Measurements from ENCODE around the gene RAG2. TPM values are rescaled to one million over a fixed set of nuclear protein-coding genes. Genes with fewer than 3 reads are reported as not detected.
A peak's percentile ranks its signal among the peaks of the same experiment; 100 is the strongest.
"Not testable (repeated sequence)": the region's sequence is repeated elsewhere in the genome, so short reads cannot be mapped to it uniquely, and the experiment has no call there.

The RAG2 gene
- polyA plus RNA-seq, 1 donor: 0.28 TPM

DNA sequence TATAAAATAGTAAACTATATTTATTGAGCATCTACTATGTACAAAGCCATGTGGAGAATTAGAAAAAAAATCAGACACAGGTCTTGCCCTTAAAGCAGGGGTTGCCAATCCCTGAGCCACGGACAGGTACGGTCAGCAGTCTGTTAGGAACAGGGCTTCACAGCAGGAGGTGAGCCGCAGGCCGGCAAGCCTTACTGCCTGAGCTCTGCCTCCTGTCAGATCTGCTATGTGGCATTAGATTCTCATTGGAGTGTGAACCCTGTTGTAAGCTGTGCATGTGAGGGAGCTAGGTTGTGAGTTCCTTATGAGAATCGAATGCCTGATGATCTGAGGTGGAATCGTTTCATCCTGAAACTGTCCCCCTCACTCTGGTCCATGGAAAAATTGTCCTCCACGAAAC lies 2.1 kb upstream of the RAG2 start:
- DNase-seq: no peak

DNA sequence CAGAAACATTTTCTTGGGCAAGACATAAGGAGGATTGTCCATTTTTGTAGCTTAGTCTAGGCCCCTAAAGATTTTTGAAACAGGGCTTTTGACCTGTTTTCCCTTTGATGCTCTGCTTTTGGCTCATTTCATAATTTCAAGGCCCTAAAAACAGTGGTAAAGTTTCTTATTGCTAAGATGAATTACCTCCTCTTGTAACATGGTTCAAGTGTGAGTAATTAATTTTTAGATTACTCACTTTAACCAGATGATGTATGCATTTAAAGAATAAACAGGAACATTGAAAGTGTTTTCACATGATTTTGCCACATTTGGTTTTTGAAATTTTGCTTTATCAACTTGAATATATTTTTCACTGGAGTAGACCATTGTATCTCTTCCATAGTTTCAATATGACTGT lies 1.2 kb downstream of the RAG2 start:
- DNase-seq: no peak

DNA sequence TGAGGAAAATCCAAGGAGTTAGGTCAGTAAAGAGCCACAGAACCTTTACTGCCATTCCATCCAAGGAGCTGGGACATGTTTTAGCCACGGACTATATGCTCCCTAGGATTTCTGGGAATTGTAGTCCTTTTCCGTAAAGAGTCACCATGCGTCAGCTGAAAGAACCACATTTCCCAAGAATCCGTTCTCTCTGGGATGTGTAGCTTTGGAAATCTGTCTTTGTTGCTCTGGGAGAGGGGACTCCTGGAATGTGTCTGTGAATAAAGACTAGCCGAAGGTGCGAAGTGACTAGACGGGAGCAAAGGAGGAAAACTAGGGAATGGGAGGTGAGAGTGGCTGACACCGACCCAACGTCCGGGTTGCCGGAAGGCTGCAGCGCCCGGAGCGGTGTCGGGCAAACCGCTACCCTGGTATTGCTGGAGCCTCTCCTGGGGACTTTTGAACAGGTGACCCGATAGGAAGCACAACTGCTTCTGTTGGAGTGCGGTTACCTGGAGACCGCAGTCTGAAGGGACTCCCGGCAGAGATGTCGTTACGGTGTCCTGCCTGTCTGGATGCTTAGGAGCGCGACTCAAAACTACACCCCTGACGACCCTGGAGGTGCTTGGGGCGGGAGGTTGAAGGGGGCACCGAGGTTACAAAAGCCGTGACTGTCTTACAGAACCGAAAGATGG lies 3.6 kb downstream of the RAG2 start, which contains the start of gene IFTAP:
Gene IFTAP, plus strand, starts transcription at position 187 of the 674 bp plus-strand sequence. CDS start 15,602 bp downstream, outside the sequence.
- DNase-seq: peak; percentile 90

DNA sequence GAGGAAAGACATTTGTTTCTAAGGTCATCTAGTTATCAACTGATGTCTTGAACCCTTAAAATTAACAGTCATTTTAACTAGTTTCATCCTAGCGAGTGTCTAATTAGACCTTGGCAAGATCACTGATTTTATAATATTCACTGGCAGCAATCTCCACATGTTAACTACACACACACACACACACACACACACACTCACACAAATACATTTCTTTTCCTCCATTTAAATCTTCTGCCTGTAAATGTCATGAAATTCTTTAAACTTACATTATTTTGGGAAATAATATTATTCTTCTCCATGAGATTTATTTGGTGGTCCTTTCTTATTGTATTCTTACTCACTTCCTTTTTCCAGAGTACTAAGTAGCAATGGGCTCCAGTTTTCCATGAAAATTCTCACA lies 6.6 kb downstream of the RAG2 start:
- no peak for DNase-seq

DNA sequence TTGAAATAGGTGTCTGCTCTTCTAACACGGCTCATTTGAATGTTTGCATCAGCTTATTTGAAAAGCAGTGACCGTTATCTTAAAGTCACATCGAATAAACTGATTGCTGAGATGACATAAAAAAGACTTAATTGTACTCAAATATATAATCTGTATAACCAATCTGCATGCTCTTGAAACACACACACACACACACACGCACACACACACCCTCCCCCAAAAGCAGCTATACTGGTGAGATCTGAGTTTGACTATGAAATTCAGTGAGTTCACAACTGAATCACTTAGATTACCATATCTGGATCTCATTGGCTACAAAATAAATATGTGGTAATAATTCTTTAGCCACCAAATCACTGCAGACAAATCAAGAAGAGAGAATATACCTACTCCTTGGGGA lies 7.5 kb downstream of the RAG2 start:
- DNase-seq: no peak

DNA sequence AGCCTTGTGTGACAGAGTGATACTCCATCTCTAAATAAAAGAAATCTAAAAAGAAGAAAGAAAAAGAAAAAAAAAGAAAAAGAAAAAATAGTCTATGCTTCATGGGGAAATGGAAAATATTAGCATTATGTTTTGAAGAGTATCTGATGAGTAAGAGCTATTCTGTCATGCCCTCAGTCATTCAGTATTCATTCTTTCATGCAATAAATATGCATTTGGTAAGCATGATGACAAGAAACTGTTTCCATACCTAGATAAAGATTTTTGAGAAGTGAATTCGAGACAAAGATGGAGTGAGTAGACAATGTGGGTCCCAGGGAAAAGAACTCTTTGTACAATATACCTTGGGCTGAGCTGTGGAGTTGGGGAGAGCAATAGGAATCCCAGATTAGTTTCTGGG lies 9.9 kb downstream of the RAG2 start:
- DNase-seq: no peak

DNA sequence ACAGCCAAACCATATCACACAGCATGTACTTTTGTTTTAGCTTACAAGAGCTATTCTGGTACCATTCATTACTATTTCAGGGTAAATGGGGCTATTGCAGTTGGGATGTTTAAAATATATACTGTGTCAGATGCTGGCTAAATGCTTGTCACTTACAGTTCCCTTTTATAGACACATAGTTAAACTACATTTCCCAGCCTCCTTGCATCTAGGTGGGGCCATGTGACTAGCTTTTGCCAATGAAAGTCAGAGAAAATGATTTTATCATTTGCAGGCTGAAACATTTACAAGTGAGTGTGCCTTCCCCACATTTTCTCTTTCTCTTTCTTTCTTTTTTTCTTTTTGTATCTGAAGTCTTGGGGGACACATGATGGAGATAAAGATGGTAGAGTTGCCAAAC lies 11.5 kb downstream of the RAG2 start:
- DNase-seq: no peak

DNA sequence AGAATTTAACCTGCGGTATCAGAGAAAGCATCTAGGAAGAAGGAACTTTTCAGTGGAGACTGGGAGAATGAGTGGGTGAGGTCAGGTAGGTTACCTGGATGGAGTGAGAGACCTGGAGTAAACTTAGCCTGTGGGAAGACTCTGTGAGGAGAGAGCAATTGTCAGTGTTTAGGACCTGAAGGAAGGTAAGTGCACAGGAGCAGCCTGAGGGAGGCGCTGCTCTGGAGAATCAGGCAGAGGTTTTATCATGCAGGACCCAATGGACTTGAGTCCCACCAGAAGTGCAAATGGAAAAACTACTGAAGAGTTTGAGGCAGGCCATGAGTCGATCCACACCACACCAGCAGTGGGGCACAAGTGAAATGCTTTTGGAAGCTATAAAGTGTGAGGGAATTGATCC lies 14.4 kb downstream of the RAG2 start:
- no peak for DNase-seq

DNA sequence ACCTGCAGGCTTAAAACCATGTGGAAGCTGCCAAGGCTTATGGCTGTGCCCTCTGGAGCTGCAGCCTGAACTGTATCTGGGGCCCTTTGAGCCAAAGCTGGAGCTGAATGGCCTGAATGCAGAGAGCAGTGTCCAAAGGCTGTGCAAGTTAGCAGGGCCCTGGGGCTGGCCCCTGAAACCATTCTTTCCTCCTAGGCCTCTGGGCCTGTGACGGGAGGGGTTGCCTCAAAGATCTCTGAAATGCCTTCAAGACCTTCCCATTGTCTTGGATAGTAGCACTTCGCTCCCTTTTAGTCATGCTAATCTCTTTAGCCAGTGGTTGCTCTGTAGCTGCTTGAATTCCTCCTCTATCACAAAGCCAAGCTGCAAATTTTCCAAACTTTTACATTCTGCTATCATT lies 16.5 kb downstream of the RAG2 start:
- no peak for DNase-seq

DNA sequence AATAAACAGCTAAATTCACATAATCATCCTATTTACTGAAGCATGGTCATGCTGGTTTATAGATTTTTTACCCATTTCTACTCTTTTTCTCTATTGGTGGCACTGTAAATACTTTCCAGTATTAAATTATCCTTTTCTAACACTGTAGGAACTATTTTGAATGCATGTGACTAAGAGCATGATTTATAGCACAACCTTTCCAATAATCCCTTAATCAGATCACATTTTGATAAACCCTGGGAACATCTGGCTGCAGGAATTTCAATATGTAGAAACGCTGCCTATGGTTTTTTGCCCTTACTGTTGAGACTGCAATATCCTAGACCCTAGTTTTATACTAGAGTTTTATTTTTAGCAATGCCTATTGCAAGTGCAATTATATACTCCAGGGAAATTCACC lies 19.6 kb downstream of the RAG2 start:
- DNase-seq: no peak

DNA sequence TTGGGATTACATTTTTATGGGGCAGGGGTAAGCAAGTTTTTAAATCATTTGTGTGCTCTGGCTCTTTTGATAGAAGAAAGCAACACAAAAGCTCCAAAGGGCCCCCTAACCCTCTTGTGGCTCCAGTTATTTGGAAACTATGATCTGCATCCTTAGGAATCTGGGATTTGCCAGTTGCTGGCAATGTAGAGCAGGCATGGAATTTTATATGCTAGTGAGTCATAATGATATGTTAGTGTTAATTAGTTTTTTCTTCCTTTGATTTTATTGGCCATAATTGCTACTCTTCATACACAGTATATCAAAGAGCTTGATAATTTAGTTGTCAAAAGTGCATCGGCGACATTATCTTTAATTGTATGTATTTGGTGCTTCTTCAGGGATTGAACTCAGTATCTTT lies 20.2 kb downstream of the RAG2 start:
- no peak for DNase-seq

DNA sequence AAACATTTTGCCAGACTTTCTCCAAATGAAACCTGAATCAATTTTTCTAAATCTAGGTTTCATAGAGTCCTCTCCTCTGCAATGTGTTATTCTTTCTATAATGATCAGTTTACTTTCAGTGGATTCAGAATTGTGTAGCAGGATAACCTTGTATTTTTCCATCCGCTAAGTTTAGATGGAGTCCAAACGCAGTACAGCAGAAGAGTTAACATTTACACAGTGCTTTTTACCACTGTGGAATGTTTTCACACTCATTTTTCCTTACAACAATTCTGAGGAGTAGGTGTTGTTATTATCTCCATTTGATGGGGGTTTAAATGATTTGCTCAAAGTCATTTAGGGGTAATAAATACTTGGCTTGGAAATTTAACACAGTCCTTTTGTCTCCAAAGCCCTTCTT lies 20.7 kb downstream of the RAG2 start:
- DNase-seq: no peak

DNA sequence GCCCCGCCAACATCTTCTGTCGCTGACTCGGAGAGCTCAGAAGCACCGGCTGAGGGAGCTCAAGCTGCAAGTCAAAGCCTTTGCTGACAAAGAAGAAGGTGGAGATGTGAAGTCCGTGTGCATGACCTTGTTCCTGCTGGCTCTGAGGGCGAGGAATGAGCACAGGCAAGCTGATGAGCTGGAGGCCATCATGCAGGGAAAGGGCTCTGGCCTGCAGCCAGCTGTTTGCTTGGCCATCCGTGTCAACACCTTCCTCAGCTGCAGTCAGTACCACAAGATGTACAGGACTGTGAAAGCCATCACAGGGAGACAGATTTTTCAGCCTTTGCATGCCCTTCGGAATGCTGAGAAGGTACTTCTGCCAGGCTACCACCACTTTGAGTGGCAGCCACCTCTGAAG lies 23.6 kb downstream of the RAG2 start:
- DNase-seq: no peak

DNA sequence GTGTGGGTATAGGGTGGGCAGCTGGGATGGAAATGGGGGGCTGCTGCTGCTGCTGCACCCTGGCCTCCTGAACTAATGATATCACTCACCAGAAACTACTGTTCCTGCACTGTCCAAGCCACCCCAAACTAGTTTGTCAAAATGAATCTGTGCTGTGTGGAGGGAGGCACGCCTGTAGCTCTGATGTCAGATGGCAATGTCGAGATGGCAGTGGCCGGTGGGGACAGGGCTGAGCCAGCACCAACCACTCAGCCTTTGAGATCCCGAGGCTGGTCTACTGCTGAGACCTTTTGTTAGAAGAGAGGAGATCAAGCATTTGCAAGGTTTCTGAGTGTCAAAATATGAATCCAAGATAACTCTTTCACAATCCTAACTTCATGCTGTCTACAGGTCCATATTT lies 28.9 kb downstream of the RAG2 start:
- DNase-seq: no peak

DNA sequence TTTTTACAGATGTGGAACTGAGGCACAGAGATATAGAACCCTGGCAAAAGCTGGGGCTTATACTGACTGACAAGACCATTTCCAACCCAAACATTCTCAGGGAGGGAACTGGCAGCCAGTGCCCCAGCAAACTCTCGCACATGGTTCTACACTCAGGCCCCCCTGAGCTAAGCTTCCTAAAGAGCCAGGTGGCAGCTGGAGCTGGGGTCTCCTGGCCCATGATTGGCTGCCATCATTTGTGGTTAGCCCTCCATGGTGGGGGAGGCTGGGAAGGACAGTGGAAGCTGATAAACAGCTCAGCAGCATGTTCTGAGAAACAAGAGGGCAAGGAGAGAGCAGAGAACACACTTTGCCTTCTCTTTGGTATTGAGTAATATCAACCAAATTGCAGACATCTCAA lies 30.3 kb downstream of the RAG2 start, which contains the start of gene RAG1:
Gene RAG1, plus strand, starts transcription at position 314 of the 400 bp plus-strand sequence. CDS start 5,298 bp downstream, outside the sequence.
- DNase-seq: no peak

DNA sequence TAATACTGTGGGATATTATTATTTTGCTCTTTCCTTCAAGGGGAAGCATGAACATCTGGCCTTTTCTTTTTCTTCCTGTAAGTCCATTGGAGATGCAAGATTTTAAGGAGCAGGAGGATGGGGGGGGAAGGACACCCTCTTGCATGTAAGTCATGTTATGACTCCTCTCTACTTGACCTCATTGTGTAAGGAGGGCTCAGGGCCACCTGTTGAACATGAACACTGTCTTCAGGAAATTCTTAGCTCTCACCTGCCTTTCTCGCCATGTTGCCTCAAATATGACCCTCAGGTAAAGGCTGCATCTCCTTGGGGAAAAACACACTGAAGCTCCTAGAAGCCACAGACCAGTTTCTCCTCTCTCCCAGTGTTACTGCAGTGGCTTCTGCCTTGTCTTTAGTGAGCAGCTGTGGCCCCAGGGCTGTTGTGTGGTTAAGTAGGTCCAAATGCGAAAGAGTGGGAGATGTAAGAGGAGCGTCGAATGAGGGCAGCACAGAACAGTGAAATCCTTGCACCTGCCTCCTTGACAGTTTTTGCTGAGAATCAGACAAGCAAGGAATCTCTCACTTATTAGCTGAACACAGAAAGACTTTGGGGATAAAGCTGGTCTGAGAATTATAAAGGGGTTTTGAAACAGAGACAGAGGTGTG lies 31.5 kb downstream of the RAG2 start:
- DNase-seq: no peak

DNA sequence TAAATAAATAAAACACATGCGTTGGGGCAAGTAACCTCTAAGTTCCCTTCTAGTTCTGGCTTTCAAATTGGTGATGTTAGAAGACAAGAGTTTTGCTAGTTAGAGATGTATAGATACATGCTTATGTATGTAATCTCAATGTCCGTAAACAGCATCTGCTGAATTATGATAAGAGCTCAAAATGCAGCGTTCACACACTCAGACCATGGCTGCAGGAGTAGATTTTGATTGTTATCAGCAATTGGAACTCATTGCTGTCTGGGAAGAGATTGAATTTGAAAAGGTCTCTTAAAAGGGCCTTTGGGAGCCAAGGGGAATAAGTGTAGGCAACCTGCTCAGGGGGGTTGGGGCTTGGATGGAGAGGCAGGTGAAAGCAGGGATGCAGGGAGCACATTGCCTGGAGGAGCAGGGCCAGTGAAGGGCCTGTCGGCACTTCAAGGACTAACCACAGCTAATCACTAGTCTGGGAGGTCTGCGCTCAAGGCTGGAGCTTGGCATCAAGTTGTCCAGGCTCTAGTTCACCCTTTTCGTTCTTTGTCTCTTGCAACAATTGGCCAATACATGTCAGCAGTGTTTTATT lies 32.9 kb downstream of the RAG2 start:
- DNase-seq: no peak

DNA sequence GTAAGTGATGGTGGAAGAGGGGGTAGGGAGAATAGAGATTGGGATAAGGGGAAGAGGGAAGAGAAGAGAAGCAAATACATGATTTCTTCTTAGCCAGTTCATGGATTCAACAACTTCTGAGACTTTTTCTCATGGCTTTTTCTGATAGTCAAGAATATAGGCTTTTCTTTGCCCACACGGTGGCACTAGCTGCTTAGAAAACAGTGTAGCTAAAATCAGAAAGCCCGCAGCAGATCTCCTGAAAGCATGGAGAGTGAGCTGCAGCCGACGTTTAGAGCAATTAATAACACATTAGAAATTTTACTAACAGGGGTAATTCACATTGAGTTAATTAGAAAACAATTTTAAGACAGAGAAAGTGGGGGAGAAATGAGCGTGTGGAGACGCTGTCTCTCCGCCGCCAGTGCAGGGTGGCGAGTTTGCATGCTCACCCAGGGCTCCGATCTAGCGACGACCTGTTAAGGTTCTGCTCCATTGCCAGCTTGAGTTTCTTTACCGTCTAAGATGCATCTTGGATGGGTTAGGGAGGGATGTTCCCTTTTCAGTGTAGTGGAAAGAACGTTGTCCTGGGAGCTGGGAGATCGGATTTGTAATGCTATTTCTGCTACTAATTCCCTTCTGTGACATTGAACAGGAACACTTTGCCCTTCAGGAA lies 33.5 kb downstream of the RAG2 start:
- peak; percentile 69 for DNase-seq

DNA sequence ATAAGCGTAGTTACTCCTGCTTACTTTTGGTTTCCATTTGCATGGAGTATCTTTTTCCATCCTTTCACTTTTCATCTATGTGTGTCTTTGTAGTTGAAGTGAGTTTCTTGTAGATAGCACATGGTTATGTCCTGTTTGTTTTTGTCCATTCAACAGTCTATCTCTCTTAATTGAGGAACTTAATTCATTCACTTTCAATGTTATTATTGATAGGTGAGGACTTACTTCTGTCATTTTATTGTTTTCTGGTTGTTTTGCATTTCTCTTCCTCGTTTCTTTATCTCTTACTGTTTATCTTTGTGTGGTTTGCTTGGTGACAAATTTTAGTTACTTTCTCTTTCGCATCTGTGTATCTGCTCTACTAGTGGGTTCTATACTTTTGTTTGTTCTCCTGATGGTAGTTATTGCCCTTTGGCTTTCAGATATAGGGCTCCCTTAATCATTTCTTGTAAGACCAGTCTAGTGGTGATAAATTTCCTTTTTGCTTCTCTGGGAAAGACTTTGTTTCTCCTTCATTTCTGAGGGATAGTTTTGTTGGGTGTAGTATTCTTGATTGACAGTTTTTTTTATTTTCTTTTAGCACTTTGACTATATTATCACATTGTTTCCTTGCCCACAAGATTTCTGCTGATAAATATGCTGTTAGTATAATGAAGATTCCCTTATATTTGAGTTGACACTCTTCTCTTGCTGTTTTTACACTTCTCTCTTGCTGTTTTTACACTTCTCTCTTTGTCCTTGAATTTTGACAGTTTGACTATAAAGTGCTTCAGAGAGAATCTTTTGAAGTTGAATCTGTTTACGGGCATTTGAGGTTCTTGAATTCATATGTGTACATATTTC lies 39.2 kb downstream of the RAG2 start:
- DNase-seq: no peak

DNA sequence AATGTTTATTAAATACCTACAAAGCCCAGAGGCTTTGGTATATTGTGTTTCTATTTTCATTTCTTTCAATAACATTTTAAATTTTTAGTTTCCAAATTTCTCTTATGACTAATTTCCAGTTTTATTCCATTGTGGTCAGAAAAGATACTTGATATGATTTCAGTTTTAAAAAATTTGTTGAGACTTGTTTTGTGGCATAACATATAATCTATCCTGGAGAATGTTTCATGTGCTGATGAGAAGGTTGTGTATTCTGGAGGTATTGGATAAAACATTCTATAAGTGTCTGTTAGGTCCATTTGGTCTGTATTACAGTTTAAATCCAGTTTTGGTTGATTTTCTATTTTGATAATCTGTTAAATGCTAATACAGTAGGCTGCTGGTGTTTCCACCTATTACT lies 40.0 kb downstream of the RAG2 start:
- DNase-seq: no peak

DNA sequence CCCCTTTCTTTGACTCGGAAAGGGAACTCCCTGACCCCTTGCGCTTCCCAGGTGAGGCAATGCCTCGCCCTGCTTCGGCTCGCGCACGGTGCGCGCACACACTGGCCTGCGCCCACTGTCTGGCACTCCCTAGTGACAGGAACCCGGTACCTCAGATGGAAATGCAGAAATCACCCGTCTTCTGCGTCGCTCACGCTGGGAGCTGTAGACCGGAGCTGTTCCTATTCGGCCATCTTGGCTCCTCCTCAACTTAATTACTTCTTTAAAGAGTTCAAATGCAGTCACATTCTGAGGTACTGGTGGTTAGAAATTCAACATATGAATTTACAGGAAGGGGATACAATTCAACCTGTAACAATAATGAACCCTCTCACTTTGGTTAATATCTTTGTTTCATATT lies 40.6 kb downstream of the RAG2 start:
- DNase-seq: not testable (repeated sequence)

DNA sequence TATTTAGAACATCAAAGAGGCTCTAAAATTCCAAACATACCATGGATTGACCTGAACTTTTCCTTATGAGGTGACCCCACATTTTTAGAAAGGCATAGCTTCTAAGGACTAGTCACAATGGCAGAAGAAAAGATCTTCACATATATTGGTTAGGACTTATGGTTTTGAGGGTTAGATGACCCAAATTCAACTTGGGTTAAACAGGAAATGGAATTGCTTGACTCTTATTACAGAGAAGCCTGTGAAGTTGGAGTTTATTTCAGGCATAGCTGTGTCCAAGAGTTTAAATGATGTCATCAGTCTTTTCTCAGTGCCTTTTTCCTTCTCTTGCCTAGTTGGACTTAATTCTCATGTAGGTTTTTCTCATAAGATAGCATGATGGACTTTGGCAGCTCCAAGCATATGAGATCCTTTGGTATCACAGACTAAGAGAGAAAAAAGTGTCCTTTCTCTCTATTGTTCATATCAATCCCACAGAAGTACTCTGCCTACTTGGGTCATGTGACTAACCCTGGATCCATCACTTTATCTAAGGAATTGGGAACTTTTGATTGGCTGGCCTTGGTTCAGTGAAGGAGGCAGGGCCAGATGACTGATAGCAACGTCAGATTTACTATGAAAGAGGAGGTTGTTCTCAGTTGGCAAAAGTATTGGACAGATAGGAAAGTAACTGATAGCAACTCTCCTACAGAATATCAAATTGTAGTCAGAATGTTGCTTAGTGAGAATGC lies 47.5 kb downstream of the RAG2 start:
- no peak for DNase-seq

Data from hindlimb muscle (tissue), 1 donor.